Activated CD8-positive, alpha-beta memory T cell treated with anti-CD3 and anti-CD28 coated beads, Interleukin-2, amount 50 U/mL, for 24 hours (primary cell): ENCODE measurements around the gene RAB22A.
"Not testable (repeated sequence)": the region's sequence is repeated elsewhere in the genome, so short reads cannot be mapped to it uniquely, and the experiment has no call there.

Experiments used
- DNase-seq: peaks from one replicate; pipeline ENCODE4 v3.0.0-alpha.2; 2020; ENCODE audit errors: extremely low read depth

RAB22A gene

GRCh38 chr20:58388882-58389323, 79.4 kb downstream of the RAB22A start, which contains the start of gene VAPB:
TSS of gene VAPB (plus strand) at chr20:58389229. CDS start at chr20:58389460, 231 bp downstream.
- DNase-seq: peak; percentile 86

- DNase-seq: no peak
Observed at GRCh38 chr20:58389324-58389967, 79.9 kb downstream of the RAB22A start.

- DNase-seq: no peak
Observed at GRCh38 chr20:58389968-58390658, 80.6 kb downstream of the RAB22A start.

GRCh38 chr20:58390659-58391035, 81.1 kb downstream of the RAB22A start:
- DNase-seq: no peak

- DNase-seq: no peak
Observed at GRCh38 chr20:58392286-58392685, 82.8 kb downstream of the RAB22A start.

- DNase-seq: no peak
Observed at GRCh38 chr20:58393299-58393698, 83.8 kb downstream of the RAB22A start.

GRCh38 chr20:58394801-58395200, 85.3 kb downstream of the RAB22A start:
- DNase-seq: no peak

GRCh38 chr20:58395604-58396003, 86.1 kb downstream of the RAB22A start:
- no peak for DNase-seq

- no peak for DNase-seq
Observed at GRCh38 chr20:58397429-58397828, 87.9 kb downstream of the RAB22A start.

- no peak for DNase-seq
Observed at GRCh38 chr20:58398254-58398653, 88.7 kb downstream of the RAB22A start.

GRCh38 chr20:58399926-58400325, 90.4 kb downstream of the RAB22A start:
- DNase-seq: no peak

GRCh38 chr20:58401162-58401561, 91.6 kb downstream of the RAB22A start:
- DNase-seq: no peak

GRCh38 chr20:58402305-58402704, 92.8 kb downstream of the RAB22A start:
- DNase-seq: no peak

GRCh38 chr20:58402827-58403226, 93.3 kb downstream of the RAB22A start:
- no peak for DNase-seq

- DNase-seq: no peak
Observed at GRCh38 chr20:58403272-58403671, 93.8 kb downstream of the RAB22A start.

GRCh38 chr20:58405504-58406291, 96.2 kb downstream of the RAB22A start:
- DNase-seq: no peak

- DNase-seq: no peak
Observed at GRCh38 chr20:58406422-58407001, 97.0 kb downstream of the RAB22A start.

- no peak for DNase-seq
Observed at GRCh38 chr20:58407201-58407873, 97.8 kb downstream of the RAB22A start.

GRCh38 chr20:58407966-58408557, 98.5 kb downstream of the RAB22A start:
- DNase-seq: no peak

- no peak for DNase-seq
Observed at GRCh38 chr20:58408603-58409246, 99.2 kb downstream of the RAB22A start.

GRCh38 chr20:58414216-58414615, 104.7 kb downstream of the RAB22A start:
- DNase-seq: not testable (repeated sequence)
